ENCODE measurements around the gene CD248. TPM values are rescaled to one million over a fixed set of nuclear protein-coding genes. Genes with fewer than 3 reads are reported as not detected.

Gene CD248
- total RNA-seq, 1 experiment from 2014 or later, result 2.6 TPM

DNA sequence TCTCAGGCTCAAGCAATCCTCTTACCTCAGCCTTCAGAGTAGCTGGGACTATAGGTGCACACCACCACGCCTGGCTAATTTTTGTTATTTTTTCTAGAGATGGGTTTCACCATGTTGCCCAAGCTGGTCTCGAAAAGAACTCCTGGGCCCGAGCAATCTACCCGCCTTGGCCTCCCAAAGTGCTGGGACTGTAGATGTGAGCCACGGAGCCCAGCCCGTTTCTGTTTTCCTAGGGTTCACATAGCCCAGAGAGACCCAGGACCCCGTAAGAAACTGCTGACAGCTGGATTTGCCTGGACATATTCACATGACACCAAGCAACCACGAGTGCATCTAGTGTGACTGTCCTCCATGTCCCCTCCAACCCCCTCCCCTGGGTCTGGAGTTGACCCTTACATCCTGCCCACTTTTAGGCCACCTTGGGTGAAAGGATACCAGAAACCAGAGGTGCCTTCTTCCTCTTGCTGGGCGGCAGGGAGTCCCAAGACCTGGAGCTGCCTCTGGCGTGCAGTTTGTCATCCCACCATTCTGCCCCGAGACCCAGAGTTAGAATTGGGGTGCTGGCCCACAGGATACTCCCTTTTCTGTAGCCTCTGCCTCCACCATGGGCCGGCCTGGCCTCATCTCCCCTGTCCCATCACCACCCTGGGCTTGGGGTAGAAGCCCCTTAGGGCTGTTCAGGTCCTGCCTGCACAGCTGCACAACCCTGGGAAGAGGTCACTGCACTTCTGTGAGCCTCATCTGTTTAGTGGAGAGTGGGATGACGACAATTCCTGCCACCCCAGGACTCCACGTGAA is 23.0 kb upstream of the CD248 start (continued):
- TF ChIP-seq JAZF1 (CRISPR knock-in tag; IDR thresholded peaks at IDR 0.05) (no peak), RELA (CRISPR knock-in tag; IDR thresholded peaks at IDR 0.05; ENCODE audit: borderline replicate concordance) (no peak), OVOL2 (CRISPR knock-in tag; IDR thresholded peaks at IDR 0.05; ENCODE audit: borderline replicate concordance) (no peak), TCF7 (CRISPR knock-in tag; IDR thresholded peaks at IDR 0.05; ENCODE audit: low read depth) (no peak), CREM (CRISPR knock-in tag; IDR thresholded peaks at IDR 0.05) (no peak), RORB (CRISPR knock-in tag; IDR thresholded peaks at IDR 0.05) (no peak), TEAD1 (CRISPR knock-in tag; IDR thresholded peaks at IDR 0.05) (no peak), ZNF317 (CRISPR knock-in tag; IDR thresholded peaks at IDR 0.05; ENCODE audit: borderline replicate concordance, low read depth) (no peak), JUN (CRISPR knock-in tag; IDR thresholded peaks at IDR 0.05) (no peak)
- TF ChIP-seq, protein P1, sequence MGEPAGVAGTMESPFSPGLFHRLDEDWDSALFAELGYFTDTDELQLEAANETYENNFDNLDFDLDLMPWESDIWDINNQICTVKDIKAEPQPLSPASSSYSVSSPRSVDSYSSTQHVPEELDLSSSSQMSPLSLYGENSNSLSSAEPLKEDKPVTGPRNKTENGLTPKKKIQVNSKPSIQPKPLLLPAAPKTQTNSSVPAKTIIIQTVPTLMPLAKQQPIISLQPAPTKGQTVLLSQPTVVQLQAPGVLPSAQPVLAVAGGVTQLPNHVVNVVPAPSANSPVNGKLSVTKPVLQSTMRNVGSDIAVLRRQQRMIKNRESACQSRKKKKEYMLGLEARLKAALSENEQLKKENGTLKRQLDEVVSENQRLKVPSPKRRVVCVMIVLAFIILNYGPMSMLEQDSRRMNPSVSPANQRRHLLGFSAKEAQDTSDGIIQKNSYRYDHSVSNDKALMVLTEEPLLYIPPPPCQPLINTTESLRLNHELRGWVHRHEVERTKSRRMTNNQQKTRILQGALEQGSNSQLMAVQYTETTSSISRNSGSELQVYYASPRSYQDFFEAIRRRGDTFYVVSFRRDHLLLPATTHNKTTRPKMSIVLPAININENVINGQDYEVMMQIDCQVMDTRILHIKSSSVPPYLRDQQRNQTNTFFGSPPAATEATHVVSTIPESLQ (CRISPR knock-in tag; IDR thresholded peaks at IDR 0.05), result no peak
- TF ChIP-seq, protein P2, sequence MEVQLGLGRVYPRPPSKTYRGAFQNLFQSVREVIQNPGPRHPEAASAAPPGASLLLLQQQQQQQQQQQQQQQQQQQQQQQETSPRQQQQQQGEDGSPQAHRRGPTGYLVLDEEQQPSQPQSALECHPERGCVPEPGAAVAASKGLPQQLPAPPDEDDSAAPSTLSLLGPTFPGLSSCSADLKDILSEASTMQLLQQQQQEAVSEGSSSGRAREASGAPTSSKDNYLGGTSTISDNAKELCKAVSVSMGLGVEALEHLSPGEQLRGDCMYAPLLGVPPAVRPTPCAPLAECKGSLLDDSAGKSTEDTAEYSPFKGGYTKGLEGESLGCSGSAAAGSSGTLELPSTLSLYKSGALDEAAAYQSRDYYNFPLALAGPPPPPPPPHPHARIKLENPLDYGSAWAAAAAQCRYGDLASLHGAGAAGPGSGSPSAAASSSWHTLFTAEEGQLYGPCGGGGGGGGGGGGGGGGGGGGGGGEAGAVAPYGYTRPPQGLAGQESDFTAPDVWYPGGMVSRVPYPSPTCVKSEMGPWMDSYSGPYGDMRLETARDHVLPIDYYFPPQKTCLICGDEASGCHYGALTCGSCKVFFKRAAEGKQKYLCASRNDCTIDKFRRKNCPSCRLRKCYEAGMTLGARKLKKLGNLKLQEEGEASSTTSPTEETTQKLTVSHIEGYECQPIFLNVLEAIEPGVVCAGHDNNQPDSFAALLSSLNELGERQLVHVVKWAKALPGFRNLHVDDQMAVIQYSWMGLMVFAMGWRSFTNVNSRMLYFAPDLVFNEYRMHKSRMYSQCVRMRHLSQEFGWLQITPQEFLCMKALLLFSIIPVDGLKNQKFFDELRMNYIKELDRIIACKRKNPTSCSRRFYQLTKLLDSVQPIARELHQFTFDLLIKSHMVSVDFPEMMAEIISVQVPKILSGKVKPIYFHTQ (CRISPR knock-in tag; IDR thresholded peaks at IDR 0.05), result no peak
- TF ChIP-seq, protein P3, sequence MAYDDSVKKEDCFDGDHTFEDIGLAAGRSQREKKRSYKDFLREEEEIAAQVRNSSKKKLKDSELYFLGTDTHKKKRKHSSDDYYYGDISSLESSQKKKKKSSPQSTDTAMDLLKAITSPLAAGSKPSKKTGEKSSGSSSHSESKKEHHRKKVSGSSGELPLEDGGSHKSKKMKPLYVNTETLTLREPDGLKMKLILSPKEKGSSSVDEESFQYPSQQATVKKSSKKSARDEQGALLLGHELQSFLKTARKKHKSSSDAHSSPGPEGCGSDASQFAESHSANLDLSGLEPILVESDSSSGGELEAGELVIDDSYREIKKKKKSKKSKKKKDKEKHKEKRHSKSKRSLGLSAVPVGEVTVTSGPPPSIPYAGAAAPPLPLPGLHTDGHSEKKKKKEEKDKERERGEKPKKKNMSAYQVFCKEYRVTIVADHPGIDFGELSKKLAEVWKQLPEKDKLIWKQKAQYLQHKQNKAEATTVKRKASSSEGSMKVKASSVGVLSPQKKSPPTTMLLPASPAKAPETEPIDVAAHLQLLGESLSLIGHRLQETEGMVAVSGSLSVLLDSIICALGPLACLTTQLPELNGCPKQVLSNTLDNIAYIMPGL (CRISPR knock-in tag; IDR thresholded peaks at IDR 0.05), result no peak
- TF ChIP-seq, protein P4, sequence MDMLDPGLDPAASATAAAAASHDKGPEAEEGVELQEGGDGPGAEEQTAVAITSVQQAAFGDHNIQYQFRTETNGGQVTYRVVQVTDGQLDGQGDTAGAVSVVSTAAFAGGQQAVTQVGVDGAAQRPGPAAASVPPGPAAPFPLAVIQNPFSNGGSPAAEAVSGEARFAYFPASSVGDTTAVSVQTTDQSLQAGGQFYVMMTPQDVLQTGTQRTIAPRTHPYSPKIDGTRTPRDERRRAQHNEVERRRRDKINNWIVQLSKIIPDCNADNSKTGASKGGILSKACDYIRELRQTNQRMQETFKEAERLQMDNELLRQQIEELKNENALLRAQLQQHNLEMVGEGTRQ (CRISPR knock-in tag; IDR thresholded peaks at IDR 0.05), result no peak

DNA sequence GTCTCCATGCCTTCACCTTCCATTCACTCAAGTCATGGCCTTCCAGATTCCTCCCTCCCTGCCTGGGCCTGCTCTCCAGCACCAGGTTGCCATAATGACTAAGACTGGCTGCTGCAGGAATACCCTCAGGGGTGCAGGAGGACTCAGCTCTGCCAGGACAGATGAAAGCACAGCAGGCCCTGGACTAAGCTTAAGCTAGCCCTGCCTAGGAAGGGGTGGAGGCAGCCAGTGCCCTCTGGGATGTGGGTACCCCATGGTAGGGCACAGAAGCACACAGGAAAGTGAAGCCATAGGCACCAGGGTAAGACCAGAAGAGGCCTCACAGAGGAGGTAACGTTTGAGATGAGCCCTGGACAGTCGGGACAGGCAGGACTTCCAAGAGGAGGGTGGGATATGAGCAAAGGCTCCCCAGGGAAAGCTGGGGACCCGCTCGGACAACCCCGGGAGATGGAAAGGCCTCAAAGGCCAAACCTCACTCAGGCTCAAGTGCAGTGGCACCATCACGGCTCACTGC is 22.4 kb upstream of the CD248 start:
- Mint-ChIP-seq H3K27me3 (ENCODE audit: low read depth) (no peaks in the 10 kb centered on the region), H3K9me3 (no peaks in the 10 kb centered on the region), H3K36me3 (peaks cover 10% of the 10 kb centered on the region), H3K27ac (no peak overlapping the region), H3K4me3 (no peak overlapping the region), H3K4me1 (peaks cover 20% of the 10 kb centered on the region)
- DNase-seq (ENCODE audit: low spot score), result no peak
- ChIA-PET CTCF (interaction anchor here (1.7 to 2.7 kb wide), 2 partner anchors 10 to 27 kb away, joined by 8 to 17 read pairs; no protein-coding TSS in a partner anchor), POLR2A (no interaction called here)
- no peak for ATAC-seq
- TF ChIP-seq GRHL2 (CRISPR knock-in tag; IDR thresholded peaks at IDR 0.05; ENCODE audit: insufficient replicate concordance, severe bottlenecking) (no peak), ZNF263 (CRISPR knock-in tag; IDR thresholded peaks at IDR 0.05; ENCODE audit: low read depth) (no peak), ZNF138 (CRISPR knock-in tag; conservative IDR thresholded peaks at IDR 0.05) (no peak)
- TF ChIP-seq, protein P5, sequence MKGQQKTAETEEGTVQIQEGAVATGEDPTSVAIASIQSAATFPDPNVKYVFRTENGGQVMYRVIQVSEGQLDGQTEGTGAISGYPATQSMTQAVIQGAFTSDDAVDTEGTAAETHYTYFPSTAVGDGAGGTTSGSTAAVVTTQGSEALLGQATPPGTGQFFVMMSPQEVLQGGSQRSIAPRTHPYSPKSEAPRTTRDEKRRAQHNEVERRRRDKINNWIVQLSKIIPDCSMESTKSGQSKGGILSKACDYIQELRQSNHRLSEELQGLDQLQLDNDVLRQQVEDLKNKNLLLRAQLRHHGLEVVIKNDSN (CRISPR knock-in tag; IDR thresholded peaks at IDR 0.05), result no peak
